Gastroesophageal sphincter (tissue), 3 donors: Measurements from ENCODE around the gene LIX1L.

Experiments used
- CTCF ChIP-seq, 4 experiments: fragments of 200-600 bp in 2 of 4; fragments of 450-650 bp in 2 of 4; sonication (generic) in 1 of 4; IDR thresholded peaks; one replicate each; pipeline ENCODE4 v1.5.1; 2017 to 2019; ENCODE audit warnings: antibody characterized with exemption in 4 of 4, mild to moderate bottlenecking in 2 of 4, moderate library complexity in 2 of 4
- POLR2A ChIP-seq, 2 donors: fragments of 450-650 bp; IDR thresholded peaks; one replicate each; pipeline ENCODE4 v1.6.1; 2017; ENCODE audit warnings: antibody characterized with exemption in 2 of 2, mild to moderate bottlenecking in 2 of 2, moderate library complexity in 1 of 2

- no peak for TF ChIP-seq CTCF (IDR thresholded peaks at IDR 0.05)
- TF ChIP-seq POLR2A (IDR thresholded peaks at IDR 0.05) = no peak
Observed at GRCh38 chr1:145918992-145919939, 38.6 kb downstream of the LIX1L start.
